Loucy (cell line): Measurements from ENCODE around the gene DNAH9.

Experiments used
- H2AFZ ChIP-seq: fragments of 200-600 bp; sonication (generic); 2 replicates; pipeline ENCODE4 v1.6.0; 2016; ENCODE audit warnings: antibody characterized with exemption, mild to moderate bottlenecking, low read length, moderate library complexity
- H3F3A ChIP-seq: fragments of 200-600 bp; 2 replicates; pipeline ENCODE4 v1.6.0; 2016; ENCODE audit warnings: antibody characterized with exemption, low read depth, mild to moderate bottlenecking
- H3K27me3 ChIP-seq: fragments of 200-600 bp; sonication (generic); 2 replicates; pipeline ENCODE4 v1.6.1; 2014; ENCODE audit warnings: low read length, mild to moderate bottlenecking; ENCODE audit not compliant: insufficient read depth, poor library complexity, severe bottlenecking
- H3K36me3 ChIP-seq: fragments of 200-600 bp; sonication (generic); 2 replicates; pipeline ENCODE4 v1.6.1; 2016; ENCODE audit warnings: low read length; ENCODE audit not compliant: insufficient read depth
- H3K4me1 ChIP-seq: fragments of 200-600 bp; sonication (generic); 2 replicates; pipeline ENCODE4 v1.5.1; 2014; ENCODE audit warnings: low read length, mild to moderate bottlenecking; ENCODE audit not compliant: insufficient read depth, poor library complexity, severe bottlenecking
- H3K4me2 ChIP-seq: fragments of 200-600 bp; sonication (generic); 2 replicates; pipeline ENCODE4 v1.6.0; 2014; ENCODE audit warnings: antibody characterized with exemption, low read length, low read depth, mild to moderate bottlenecking; ENCODE audit not compliant: poor library complexity, severe bottlenecking
- H3K4me3 ChIP-seq: fragments of 200-600 bp; sonication (generic); 2 replicates; pipeline ENCODE4 v1.5.1; 2014; ENCODE audit warnings: low read length, mild to moderate bottlenecking, mixed read lengths; ENCODE audit not compliant: poor library complexity, severe bottlenecking
- H3K79me2 ChIP-seq: fragments of 200-600 bp; sonication (generic); 2 replicates; pipeline ENCODE4 v1.6.1; 2014; ENCODE audit warnings: low read length; ENCODE audit not compliant: insufficient read depth
- H3K9ac ChIP-seq: fragments of 200-600 bp; sonication (generic); 2 replicates; pipeline ENCODE4 v1.6.0; 2014; ENCODE audit warnings: mild to moderate bottlenecking, low read depth, low read length, moderate library complexity; ENCODE audit not compliant: poor library complexity, severe bottlenecking
- H3K9me2 ChIP-seq: fragments of 200-600 bp; sonication (generic); replicated peaks from 2 replicates; pipeline ENCODE4 v1.6.1; 2016; ENCODE audit warnings: low read depth, low read length, mixed read lengths
- H3K9me3 ChIP-seq: fragments of 200-600 bp; sonication (generic); 2 replicates; pipeline ENCODE4 v1.6.1; 2014; ENCODE audit warnings: mild to moderate bottlenecking, antibody characterized with exemption, low read length, low read depth; ENCODE audit not compliant: insufficient read depth
- H4K20me1 ChIP-seq: fragments of 200-600 bp; sonication (generic); 2 replicates; pipeline ENCODE4 v1.6.0; 2014; ENCODE audit warnings: antibody characterized with exemption, low read length, mild to moderate bottlenecking; ENCODE audit not compliant: insufficient read depth, poor library complexity, severe bottlenecking
- EZH2phosphoT487 ChIP-seq: fragments of 200-600 bp; IDR thresholded peaks from 2 replicates; pipeline ENCODE4 v1.6.1; 2018; ENCODE audit warnings: antibody characterized with exemption, mild to moderate bottlenecking, moderate library complexity, borderline replicate concordance
- TF ChIP-seq, protein P1 (sequence below): fragments of 200-600 bp; sonication (generic); conservative IDR thresholded peaks from 2 replicates; pipeline ENCODE4 v1.5.1; 2014; ENCODE audit warnings: mild to moderate bottlenecking, antibody characterized with exemption, low read length

The DNAH9 gene

DNA sequence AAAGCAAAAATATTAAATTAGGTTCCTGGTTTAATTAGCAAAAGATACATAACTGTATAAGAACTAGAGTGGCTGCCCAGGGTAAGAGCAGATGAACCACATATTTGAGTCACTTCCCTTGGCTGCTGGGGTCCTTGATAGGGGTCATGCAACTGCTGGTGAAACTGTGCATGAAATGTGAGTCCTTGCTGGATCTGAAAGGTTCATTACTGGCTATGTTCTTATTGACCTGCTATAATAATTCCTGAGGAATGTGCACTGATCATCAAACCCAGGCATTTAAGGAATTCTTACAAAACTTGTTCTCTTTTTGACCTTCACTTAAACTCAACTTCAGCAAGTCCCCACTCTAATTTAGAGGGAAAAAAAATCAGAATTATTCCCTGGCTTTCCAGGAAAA is 215.6 kb downstream of the DNAH9 start:
- H3K9ac ChIP-seq = no peak overlapping the region
- no peaks in the 10 kb centered on the region for H3F3A ChIP-seq
- H3K4me3 ChIP-seq = no peak overlapping the region
- no peak overlapping the region for H2AFZ ChIP-seq
- no peaks in the 10 kb centered on the region for H3K36me3 ChIP-seq
- H4K20me1 ChIP-seq = no peaks in the 10 kb centered on the region
- no peaks in the 10 kb centered on the region for H3K9me3 ChIP-seq
- H3K27me3 ChIP-seq = no peaks in the 10 kb centered on the region
- H3K79me2 ChIP-seq = no peaks in the 10 kb centered on the region
- no peaks in the 10 kb centered on the region for H3K9me2 ChIP-seq
- no peak for TF ChIP-seq EZH2phosphoT487
- TF ChIP-seq, protein P1, sequence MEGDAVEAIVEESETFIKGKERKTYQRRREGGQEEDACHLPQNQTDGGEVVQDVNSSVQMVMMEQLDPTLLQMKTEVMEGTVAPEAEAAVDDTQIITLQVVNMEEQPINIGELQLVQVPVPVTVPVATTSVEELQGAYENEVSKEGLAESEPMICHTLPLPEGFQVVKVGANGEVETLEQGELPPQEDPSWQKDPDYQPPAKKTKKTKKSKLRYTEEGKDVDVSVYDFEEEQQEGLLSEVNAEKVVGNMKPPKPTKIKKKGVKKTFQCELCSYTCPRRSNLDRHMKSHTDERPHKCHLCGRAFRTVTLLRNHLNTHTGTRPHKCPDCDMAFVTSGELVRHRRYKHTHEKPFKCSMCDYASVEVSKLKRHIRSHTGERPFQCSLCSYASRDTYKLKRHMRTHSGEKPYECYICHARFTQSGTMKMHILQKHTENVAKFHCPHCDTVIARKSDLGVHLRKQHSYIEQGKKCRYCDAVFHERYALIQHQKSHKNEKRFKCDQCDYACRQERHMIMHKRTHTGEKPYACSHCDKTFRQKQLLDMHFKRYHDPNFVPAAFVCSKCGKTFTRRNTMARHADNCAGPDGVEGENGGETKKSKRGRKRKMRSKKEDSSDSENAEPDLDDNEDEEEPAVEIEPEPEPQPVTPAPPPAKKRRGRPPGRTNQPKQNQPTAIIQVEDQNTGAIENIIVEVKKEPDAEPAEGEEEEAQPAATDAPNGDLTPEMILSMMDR = no peak
- no peak overlapping the region for H3K4me2 ChIP-seq
- no peaks in the 10 kb centered on the region for H3K4me1 ChIP-seq

DNA sequence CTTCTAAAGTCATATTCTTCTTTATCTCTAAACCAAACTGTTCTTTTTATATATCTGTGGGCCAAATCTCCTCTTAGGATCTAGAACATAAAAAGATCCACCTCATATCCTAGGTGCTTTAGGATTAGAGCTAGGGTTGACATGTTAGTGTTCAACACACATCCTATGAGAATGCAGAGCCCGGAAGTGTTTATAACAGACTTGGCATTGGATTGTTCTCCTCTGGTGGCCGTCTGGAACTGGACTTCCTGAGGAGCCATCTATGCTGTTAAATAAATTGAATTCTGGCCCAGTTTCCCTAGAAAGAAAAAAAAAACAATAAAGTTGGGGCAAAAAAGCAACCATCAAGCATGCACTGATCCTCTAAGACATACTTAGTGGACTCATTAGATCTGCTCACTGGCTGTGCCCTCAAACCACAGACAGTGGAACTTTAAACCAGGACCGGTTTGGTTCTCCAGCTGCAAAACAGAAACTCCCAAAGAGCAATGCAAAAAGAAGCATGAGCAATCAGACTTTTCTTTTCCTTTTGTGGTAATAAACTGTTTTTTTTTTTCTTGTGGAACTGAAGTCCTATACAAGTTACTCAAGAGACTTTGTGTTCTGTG is 216.5 kb downstream of the DNAH9 start:
- no peak overlapping the region for H3K4me3 ChIP-seq
- H3K9me2 ChIP-seq = no peaks in the 10 kb centered on the region
- no peak for TF ChIP-seq EZH2phosphoT487
- no peaks in the 10 kb centered on the region for H3K27me3 ChIP-seq
- no peaks in the 10 kb centered on the region for H3K79me2 ChIP-seq
- H2AFZ ChIP-seq = no peak overlapping the region
- H3K4me2 ChIP-seq = no peak overlapping the region
- H3K4me1 ChIP-seq = no peaks in the 10 kb centered on the region
- no peaks in the 10 kb centered on the region for H3K36me3 ChIP-seq
- H3F3A ChIP-seq = no peaks in the 10 kb centered on the region
- H4K20me1 ChIP-seq = no peaks in the 10 kb centered on the region
- no peak overlapping the region for H3K9ac ChIP-seq
- H3K9me3 ChIP-seq = no peaks in the 10 kb centered on the region

DNA sequence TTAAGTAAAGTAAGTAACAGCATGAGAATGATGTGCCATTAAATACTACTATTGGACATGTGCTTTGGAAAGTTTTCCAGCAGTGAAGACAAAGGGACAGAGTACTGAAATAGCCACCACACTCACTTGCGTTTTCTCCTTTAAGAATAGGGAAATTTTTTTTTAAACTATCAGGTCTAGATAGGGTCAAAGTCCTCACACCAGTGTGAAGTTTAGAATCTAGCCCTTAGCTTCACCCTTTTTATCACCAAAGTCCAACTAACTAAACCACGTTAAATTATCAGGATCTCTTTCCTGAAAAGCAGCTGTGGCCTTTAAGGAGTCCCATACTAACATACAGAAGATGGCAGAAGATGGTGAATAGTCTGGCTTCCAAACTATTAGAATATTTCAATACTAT is 218.1 kb downstream of the DNAH9 start:
- Histone ChIP-seq H3K4me2 (no peak overlapping the region), H2AFZ (no peak overlapping the region), H3F3A (no peaks in the 10 kb centered on the region), H3K4me1 (no peaks in the 10 kb centered on the region), H3K9ac (no peak overlapping the region), H4K20me1 (no peaks in the 10 kb centered on the region), H3K9me2 (no peaks in the 10 kb centered on the region), H3K4me3 (no peak overlapping the region), H3K79me2 (no peaks in the 10 kb centered on the region), H3K27me3 (no peaks in the 10 kb centered on the region), H3K36me3 (no peaks in the 10 kb centered on the region), H3K9me3 (no peaks in the 10 kb centered on the region)
- TF ChIP-seq, protein P1 = no peak
- no peak for TF ChIP-seq EZH2phosphoT487

DNA sequence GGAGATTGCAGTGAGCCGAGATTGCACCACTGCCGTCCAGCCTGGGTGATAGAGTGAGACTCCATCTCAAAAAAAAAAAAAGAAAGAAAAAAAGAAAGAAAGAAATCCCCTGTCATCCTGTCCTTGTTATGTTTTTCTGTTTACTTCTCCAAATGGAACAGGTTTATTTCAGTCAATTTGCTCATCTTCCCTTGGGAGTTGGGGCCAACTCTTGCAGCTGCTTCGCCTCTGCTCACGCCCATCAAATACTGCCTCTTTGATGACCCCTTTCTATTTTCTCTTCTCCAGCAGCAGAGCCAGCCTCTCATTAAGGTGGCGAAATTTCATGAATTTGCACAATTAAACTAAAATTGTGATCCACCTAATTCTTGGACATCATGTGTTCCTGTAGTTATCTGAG is 225.6 kb downstream of the DNAH9 start:
- TF ChIP-seq, protein P1 = no peak
- TF ChIP-seq EZH2phosphoT487 = no peak
- Histone ChIP-seq H3K9ac (no peak overlapping the region), H3K36me3 (no peaks in the 10 kb centered on the region), H3K27me3 (no peaks in the 10 kb centered on the region), H3K79me2 (no peaks in the 10 kb centered on the region), H3K4me3 (no peak overlapping the region), H3K9me3 (no peaks in the 10 kb centered on the region), H3K4me1 (no peaks in the 10 kb centered on the region), H4K20me1 (no peaks in the 10 kb centered on the region), H2AFZ (no peak overlapping the region), H3F3A (no peaks in the 10 kb centered on the region), H3K9me2 (no peaks in the 10 kb centered on the region), H3K4me2 (no peak overlapping the region)
